Mesendoderm (in vitro differentiated cells): Measurements from ENCODE around the gene LONRF3.

Experiments used
- DNase-seq: peaks from one replicate; pipeline ENCODE4 v3.0.0; 2013
- H2AK5ac ChIP-seq: 2 replicates; pipeline ENCODE4 v1.6.1; 2013; ENCODE audit warnings: low read length, inconsistent platforms
- H2BK120ac ChIP-seq: 2 replicates; pipeline ENCODE4 v1.6.1; 2013; ENCODE audit warnings: low read depth, mild to moderate bottlenecking, low read length, moderate library complexity, mixed read lengths
- H2BK15ac ChIP-seq: replicated peaks from 2 replicates; pipeline ENCODE4 v1.6.1; 2013; ENCODE audit warnings: low read depth, mild to moderate bottlenecking, moderate library complexity
- H2BK5ac ChIP-seq: 2 replicates; pipeline ENCODE4 v1.6.1; 2013; ENCODE audit warnings: low read length, inconsistent platforms
- H3K18ac ChIP-seq: 2 replicates; pipeline ENCODE4 v1.6.1; 2013; ENCODE audit warnings: mild to moderate bottlenecking, low read length, mixed read lengths
- H3K23ac ChIP-seq: one replicate; pipeline ENCODE4 v1.6.1; 2013; ENCODE audit warnings: low read length
- H3K27ac ChIP-seq: 2 replicates; pipeline ENCODE4 v1.5.1; 2013; ENCODE audit warnings: low read depth, mild to moderate bottlenecking, inconsistent platforms, low read length, moderate library complexity
- H3K27me3 ChIP-seq: 2 replicates; pipeline ENCODE4 v1.6.1; 2013; ENCODE audit warnings: low read length, control low read depth, mild to moderate bottlenecking, inconsistent platforms; ENCODE audit not compliant: insufficient read depth, poor library complexity
- H3K36me3 ChIP-seq: 2 replicates; pipeline ENCODE4 v1.6.1; 2013; ENCODE audit warnings: low read length, inconsistent platforms; ENCODE audit not compliant: control insufficient read depth, insufficient read depth
- H3K4ac ChIP-seq: one replicate; pipeline ENCODE4 v1.6.1; 2013; ENCODE audit warnings: low read depth, mild to moderate bottlenecking, low read length, moderate library complexity
- H3K4me1 ChIP-seq: 2 replicates; pipeline ENCODE4 v1.6.1; 2013; ENCODE audit warnings: low read depth, low read length, inconsistent platforms; ENCODE audit not compliant: control insufficient read depth
- H3K4me2 ChIP-seq: 2 replicates; pipeline ENCODE4 v1.6.1; 2013; ENCODE audit warnings: low read length
- H3K4me3 ChIP-seq: 2 replicates; pipeline ENCODE4 v1.5.1; 2013; ENCODE audit warnings: mild to moderate bottlenecking, low read length
- H3K56ac ChIP-seq: one replicate; pipeline ENCODE4 v1.6.1; 2013; ENCODE audit warnings: low read length
- H3K79me1 ChIP-seq: 2 replicates; pipeline ENCODE4 v1.6.1; 2013; ENCODE audit warnings: low read length, inconsistent platforms
- H3K79me2 ChIP-seq: 2 replicates; pipeline ENCODE4 v1.6.1; 2013; ENCODE audit warnings: mild to moderate bottlenecking, low read length; ENCODE audit not compliant: control insufficient read depth, insufficient read depth
- H3K9ac ChIP-seq: 2 replicates; pipeline ENCODE4 v1.6.1; 2013; ENCODE audit warnings: low read length, inconsistent platforms
- H4K5ac ChIP-seq: one replicate; pipeline ENCODE4 v1.6.1; 2013; ENCODE audit warnings: low read length
- H4K8ac ChIP-seq: one replicate; pipeline ENCODE4 v1.6.1; 2013; ENCODE audit warnings: low read depth, mild to moderate bottlenecking, control low read depth, low read length, moderate library complexity
- WGBS: extraction: QIAGEN DNeasy Blood & Tissue Kit; methylation state at CpG from one replicate; pipeline ENCODE4 v1.1.7; 2013; ENCODE audit warnings: low lambda C conversion rate, missing lambda C conversion rate; ENCODE audit not compliant: insufficient coverage; ENCODE audit errors: extremely low coverage; 5-methylcytosine and 5-hydroxymethylcytosine counted together

Gene LONRF3

DNA sequence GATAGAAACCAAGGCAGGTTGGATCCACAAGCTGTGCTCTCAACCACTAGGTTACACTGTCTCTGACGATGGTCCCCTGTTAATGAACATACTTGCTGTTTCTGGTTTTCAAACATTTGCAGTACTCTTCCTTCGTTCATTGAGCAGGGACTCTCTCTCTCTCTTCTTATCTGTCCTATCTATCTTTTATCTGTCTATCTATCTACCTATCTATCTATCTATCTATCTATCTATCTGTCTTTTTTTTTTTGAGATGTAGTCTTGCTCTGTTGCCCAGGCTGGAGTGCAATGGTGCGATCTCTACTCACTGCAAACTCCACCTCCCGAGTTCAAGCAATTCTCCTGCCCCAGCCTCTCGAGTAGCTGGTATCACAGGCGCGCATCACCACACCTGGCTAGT lies 89.0 kb downstream of the LONRF3 start:
- Histone ChIP-seq H3K4me1 (no peaks in the 10 kb centered on the region), H3K9ac (no peak overlapping the region), H3K36me3 (no peaks in the 10 kb centered on the region), H3K27ac (no peak overlapping the region), H2BK5ac (no peak overlapping the region), H3K79me2 (no peaks in the 10 kb centered on the region), H3K23ac (no peak overlapping the region), H3K79me1 (no peaks in the 10 kb centered on the region), H3K18ac (no peak overlapping the region), H3K4ac (no peak overlapping the region), H3K27me3 (no peaks in the 10 kb centered on the region), H3K4me2 (no peak overlapping the region), H3K56ac (no peak overlapping the region), H2AK5ac (no peak overlapping the region), H3K4me3 (no peak overlapping the region), H2BK15ac (no peak overlapping the region), H4K5ac (no peak overlapping the region), H4K8ac (no peak overlapping the region), H2BK120ac (no peak overlapping the region)
- no CpG with 5 or more reads among the region's 7 CpGs for WGBS
- DNase-seq: no peak

DNA sequence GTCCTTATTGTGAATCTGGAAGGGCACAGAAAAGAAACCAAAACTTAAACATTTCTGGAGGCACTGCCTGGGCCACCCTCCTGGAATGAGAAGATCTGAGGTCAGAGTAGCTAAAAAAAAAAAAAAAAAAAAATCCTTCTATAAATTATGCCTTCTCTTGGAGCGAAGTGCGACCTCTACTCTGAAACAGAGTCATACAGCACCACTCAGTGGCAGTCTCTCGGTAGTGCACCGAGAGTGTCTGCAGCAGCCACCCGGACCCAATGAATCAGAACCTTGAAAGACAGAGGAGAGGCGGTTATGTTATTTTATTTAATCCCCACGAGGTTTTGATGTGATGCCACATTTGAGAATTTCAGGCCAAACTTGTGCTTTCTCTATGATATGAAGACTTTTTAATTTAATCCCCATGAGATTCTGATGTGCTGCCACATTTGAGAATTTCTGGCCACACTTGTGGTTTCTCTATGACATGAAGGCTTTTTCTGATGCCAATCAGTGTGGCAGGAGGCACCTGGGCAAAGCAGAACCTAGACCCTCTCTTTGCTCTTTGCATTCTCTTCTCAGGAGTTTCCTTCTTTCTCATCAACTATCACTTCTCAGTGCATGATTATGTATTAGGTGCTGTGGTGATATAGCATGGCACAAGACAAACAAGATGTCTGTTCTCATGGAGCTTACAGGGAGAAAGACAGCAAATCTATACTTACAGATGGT lies 92.8 kb downstream of the LONRF3 start:
- Histone ChIP-seq H3K36me3 (no peaks in the 10 kb centered on the region), H3K9ac (no peak overlapping the region), H3K4me2 (no peak overlapping the region), H3K18ac (no peak overlapping the region), H3K56ac (no peak overlapping the region), H4K5ac (no peak overlapping the region), H4K8ac (no peak overlapping the region), H2BK5ac (no peak overlapping the region), H3K4me3 (no peak overlapping the region), H3K27ac (no peak overlapping the region), H3K4ac (no peak overlapping the region), H3K23ac (no peak overlapping the region), H2AK5ac (no peak overlapping the region), H2BK15ac (no peak overlapping the region), H3K79me2 (no peaks in the 10 kb centered on the region), H3K27me3 (no peaks in the 10 kb centered on the region), H2BK120ac (no peak overlapping the region), H3K4me1 (no peaks in the 10 kb centered on the region), H3K79me1 (no peaks in the 10 kb centered on the region)
- peak; percentile 52 for DNase-seq
- no CpG with 5 or more reads among the region's 7 CpGs for WGBS
